GM12878 (cell line): ENCODE data around the gene POC5. TPM values are rescaled to one million over a fixed set of nuclear protein-coding genes. Genes with fewer than 3 reads are reported as not detected.

Experiments used
- ATAC-seq: fragments of 200-7000 bp; cut with Tn5 transposase; 3 replicates; pipeline ENCODE4 v1.9.1; 2020; ENCODE audit warnings: mild to moderate bottlenecking, moderate library complexity
- BruUV-seq: library from RNA; stranded (reverse); fragments of 400-500 nt; replicated peaks from 2 replicates; lab custom pipeline; 2021; lab: Mats Ljungman, UMichigan
- CTCF ChIA-PET: fragments of 300-600 bp; sonication (Branson Sonifier 250); formaldehyde crosslinking; extraction: SDS; loops from one replicate; lab custom pipeline; 2021; ENCODE audit warnings: inconsistent platforms; lab: Yijun Ruan, JAX
- POLR2A ChIA-PET: fragments of 350-600 bp; formaldehyde crosslinking; extraction: SDS; loops from one replicate; lab custom pipeline; 2021; ENCODE audit warnings: inconsistent platforms; lab: Charles Lee
- RAD21 ChIA-PET: fragments of 300-600 bp; sonication (Branson Sonifier 250); formaldehyde crosslinking; loops from one replicate; lab custom pipeline; 2023; ENCODE audit warnings: antibody characterized with exemption; ENCODE audit not compliant: unreplicated experiment; lab: Charles Lee
- SMC1A ChIA-PET: fragments of 300-600 bp; sonication (Branson Sonifier 250); formaldehyde crosslinking; loops from one replicate; lab custom pipeline; 2023; ENCODE audit not compliant: unreplicated experiment, uncharacterized antibody; lab: Charles Lee
- DNase-seq: peaks from one replicate; pipeline ENCODE4 v3.0.0-alpha.2; 2011; ENCODE audit warnings: low read depth, low spot score
- FAIRE-seq: peaks from 3 replicates; lab custom pipeline; 2011; peaks lifted over from hg19 to GRCh38; lab: Jason Lieb, UNC
- H2AFZ ChIP-seq: 2 replicates; pipeline ENCODE4 v1.6.0; 2011; ENCODE audit warnings: low read depth, low read length, control low read depth; ENCODE audit not compliant: control insufficient read depth
- H3K27ac ChIP-seq: 2 replicates; pipeline ENCODE4 v1.5.1; 2011; ENCODE audit warnings: control low read depth; ENCODE audit not compliant: control insufficient read depth, insufficient read depth
- H3K27me3 ChIP-seq, 2 experiments: replicated peaks in 1 of 2; 2 replicates each; pipeline versions ENCODE4 v1.6.0 to v1.6.1; 2011; ENCODE audit warnings: low read length in 1 of 2; ENCODE audit not compliant: control insufficient read depth in 2 of 2, insufficient read depth in 2 of 2
- H3K36me3 ChIP-seq, 2 experiments: 2 replicates each; pipeline ENCODE4 v1.5.1; 2011; ENCODE audit warnings: low read length in 1 of 2; ENCODE audit not compliant: control insufficient read depth in 2 of 2, insufficient read depth in 2 of 2
- H3K4me1 ChIP-seq: 2 replicates; pipeline ENCODE4 v1.6.1; 2011; ENCODE audit warnings: mild to moderate bottlenecking, low read length, moderate library complexity, mixed read lengths; ENCODE audit not compliant: control insufficient read depth, insufficient read depth
- H3K4me2 ChIP-seq: 2 replicates; pipeline ENCODE4 v1.6.0; 2011; ENCODE audit warnings: control low read depth; ENCODE audit not compliant: control insufficient read depth, insufficient read depth
- H3K4me3 ChIP-seq: fragments of 200-600 bp; sonication (generic); 2 replicates; pipeline ENCODE4 v1.5.1; 2016
- H3K79me2 ChIP-seq: 2 replicates; pipeline ENCODE4 v1.6.0; 2011; ENCODE audit warnings: low read length; ENCODE audit not compliant: control insufficient read depth, insufficient read depth
- H3K9ac ChIP-seq: 2 replicates; pipeline ENCODE4 v1.8.0; 2011; ENCODE audit warnings: low read length, control low read depth, mixed read lengths; ENCODE audit not compliant: control insufficient read depth, insufficient read depth
- H3K9me3 ChIP-seq: replicated peaks from 3 replicates; pipeline ENCODE4 v1.5.1; 2011; ENCODE audit warnings: mild to moderate bottlenecking, low read length; ENCODE audit not compliant: control insufficient read depth, insufficient read depth
- H4K20me1 ChIP-seq: 2 replicates; pipeline ENCODE4 v1.6.0; 2011; ENCODE audit not compliant: control insufficient read depth, insufficient read depth
- E2F4 ChIP-seq: IDR thresholded peaks from 2 replicates; pipeline ENCODE4 v1.6.1; 2012; ENCODE audit warnings: low read depth, low read length, improper control_type of control experiment
- JUNB ChIP-seq: IDR thresholded peaks from 2 replicates; pipeline ENCODE4 v1.6.1; 2016; ENCODE audit warnings: antibody characterized with exemption, mild to moderate bottlenecking
- RELB ChIP-seq: fragments of 450-650 bp; IDR thresholded peaks from 2 replicates; pipeline ENCODE4 v1.6.1; 2017; ENCODE audit warnings: low read depth, mild to moderate bottlenecking, moderate library complexity
- REST ChIP-seq: IDR thresholded peaks from 2 replicates; pipeline ENCODE4 v1.6.1; 2012; ENCODE audit warnings: mild to moderate bottlenecking, low read depth, low read length
- WGBS: methylation state at CpG from one replicate; pipeline ENCODE4 v1.1.6; 2016; ENCODE audit warnings: low lambda C conversion rate; ENCODE audit not compliant: insufficient replicate concordance, insufficient coverage; ENCODE audit errors: missing lambda C conversion rate; 5-methylcytosine and 5-hydroxymethylcytosine counted together
- in situ Hi-C: fragments of 300-500 bp; cut with MboI; formaldehyde crosslinking; loops from 9 replicates; pipeline ENCODE4 v1.14.3; 2018; ENCODE audit warnings: mixed read lengths
- intact Hi-C: fragments of 100-400 bp; cut with micrococcal nuclease; formaldehyde crosslinking; loops from one replicate; pipeline ENCODE4 v1.14.2; 2022; ENCODE audit not compliant: unreplicated experiment
- polyA plus RNA-seq, 11 experiments: library from polyadenylated mRNA; depleted of rRNA in 4 of 11; unstranded in 6 of 11; stranded (reverse) in 5 of 11; fragments of >200 nt; fragmentation: Nextera tagmentation in 4 of 11; fragmentation: Illumina TruSeq in 1 of 11; extraction: Ambion mirVana in 4 of 11; extraction: Trizol in 1 of 11; gene quantifications; 1 replicate in 1 of 11; 2 replicates in 10 of 11; pipeline versions ENCODE4 v1.2.1 to v1.2.3, GENCODE V29; 2011 to 2016; ENCODE audit warnings: inconsistent platforms in 2 of 11, missing spikeins in 2 of 11, low read depth in 1 of 11
- total RNA-seq, 4 experiments: library from RNA; depleted of rRNA in 3 of 4; stranded (reverse); fragments of >200 nt in 3 of 4; fragmentation: Illumina TruSeq in 1 of 4; extraction: Trizol in 1 of 4; gene quantifications; 2 replicates each; pipeline versions ENCODE4 v1.2.1 to v1.2.3, GENCODE V29; 2013 to 2021

Gene POC5
- total and polyA plus RNA-seq, 10 of the 15 experiments (the other 5 are each of a cell fraction or from before 2014, with no cell fraction given): 13.1 to 25.6 (median 21.8) TPM

- no peaks in the 10 kb centered on the region for H3K36me3 ChIP-seq
- ATAC-seq: no peak
- SMC1A ChIA-PET: interaction anchor here (0.6 to 1.2 kb wide), 4 partner anchors 17 to 591 kb away, joined by 3 read pairs; partner anchors contain the start of gene HMGCR
- TF ChIP-seq E2F4 (no peak), REST (no peak), RELB (no peak), JUNB (no peak)
- TF ChIP-seq, all 136 proteins: peak for 0
- intact Hi-C loops (loop anchor here (10.0 kb wide), 1 partner anchor 249 kb away; no protein-coding TSS in a partner anchor), in situ Hi-C loops (no loop called here)
- no peaks in the 10 kb centered on the region for H3K27me3 ChIP-seq
- ChIA-PET RAD21 (interaction anchor here (1.3 to 1.8 kb wide), 2 partner anchors 15 to 17 kb away, joined by 3 to 5 read pairs; no protein-coding TSS in a partner anchor), POLR2A (interaction anchor here (0.7 kb wide), 1 partner anchor 16 kb away, joined by 5 read pairs; no protein-coding TSS in a partner anchor), CTCF (no interaction called here)
- H3K4me3 ChIP-seq: no peak overlapping the region
- H3K4me1 ChIP-seq: peaks cover 16% of the 10 kb centered on the region
- no peak overlapping the region for H2AFZ ChIP-seq
- H3K27ac ChIP-seq: no peak overlapping the region
- no TSS peak for BruUV-seq
- no peak overlapping the region for H3K4me2 ChIP-seq
- H3K79me2 ChIP-seq: no peaks in the 10 kb centered on the region
- 80% methylated on average over 12 of the region's 12 CpGs for WGBS
- no peaks in the 10 kb centered on the region for H3K9me3 ChIP-seq
- H4K20me1 ChIP-seq: no peaks in the 10 kb centered on the region
- H3K9ac ChIP-seq: no peak overlapping the region
- FAIRE-seq: no peak
- DNase-seq: no peak
These were observed 53.5 kb downstream of the POC5 start for GRCh38 chr5:75663579-75664284.
